CD4-positive, alpha-beta T cell treated with Interleukin-10 for 1 hour (primary cell): ENCODE measurements around the gene BIK.
"Not testable (repeated sequence)": the region's sequence is repeated elsewhere in the genome, so short reads cannot be mapped to it uniquely, and the experiment has no call there.

ENCODE experiments used
- DNase-seq: peaks from one replicate; pipeline ENCODE4 v3.0.0-alpha.2; 2020

Gene BIK, protein sequence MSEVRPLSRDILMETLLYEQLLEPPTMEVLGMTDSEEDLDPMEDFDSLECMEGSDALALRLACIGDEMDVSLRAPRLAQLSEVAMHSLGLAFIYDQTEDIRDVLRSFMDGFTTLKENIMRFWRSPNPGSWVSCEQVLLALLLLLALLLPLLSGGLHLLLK

DNA sequence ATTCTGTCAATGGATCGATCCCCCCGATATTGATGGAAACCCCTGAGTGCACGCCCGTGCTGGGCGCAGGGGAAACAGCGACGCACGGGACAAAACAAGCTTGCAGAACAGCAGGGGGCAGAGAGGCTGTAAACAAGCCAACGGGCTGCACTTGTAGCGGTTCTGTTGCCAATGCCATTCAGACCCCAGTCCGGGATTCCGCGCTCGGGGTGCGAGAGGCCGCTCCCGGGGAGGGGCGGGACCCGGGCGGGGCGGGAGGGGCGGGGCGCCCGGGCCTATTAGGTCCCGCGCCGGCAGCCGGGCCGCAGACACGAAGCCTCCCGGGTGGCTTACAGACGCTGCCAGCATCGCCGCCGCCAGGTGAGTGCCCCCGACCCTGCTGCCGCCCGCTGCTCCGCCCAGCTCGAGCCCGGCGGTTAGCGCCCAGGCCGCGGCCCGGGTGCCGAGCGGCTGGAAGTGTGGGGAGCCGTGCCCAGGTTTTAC is at the start of gene BIK:
TSS of gene BIK (plus strand) at position 307 of the 483 bp plus-strand sequence. CDS start 13,273 bp downstream, outside the sequence.
- DNase-seq = peak; percentile 50

DNA sequence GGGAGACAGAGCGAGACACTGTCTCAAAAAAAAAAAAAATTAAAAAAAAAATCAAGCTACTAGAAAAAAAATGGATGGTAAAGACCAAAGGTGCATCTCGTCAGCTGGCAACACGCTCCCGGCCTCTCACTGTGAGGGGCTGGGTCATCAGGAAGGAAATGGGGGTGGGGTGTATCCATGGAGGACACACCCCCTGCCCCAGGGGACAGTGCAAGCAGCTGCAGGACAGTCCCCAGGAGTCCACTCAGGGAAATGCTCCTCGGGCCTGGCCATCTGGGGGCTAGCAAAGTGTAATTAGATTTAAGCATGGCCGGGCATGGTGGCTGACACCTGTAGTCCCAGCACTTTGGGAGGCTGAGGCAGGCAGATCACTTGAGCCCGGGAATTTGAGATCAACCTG is 44.4 kb upstream of the BIK start:
- DNase-seq = no peak

DNA sequence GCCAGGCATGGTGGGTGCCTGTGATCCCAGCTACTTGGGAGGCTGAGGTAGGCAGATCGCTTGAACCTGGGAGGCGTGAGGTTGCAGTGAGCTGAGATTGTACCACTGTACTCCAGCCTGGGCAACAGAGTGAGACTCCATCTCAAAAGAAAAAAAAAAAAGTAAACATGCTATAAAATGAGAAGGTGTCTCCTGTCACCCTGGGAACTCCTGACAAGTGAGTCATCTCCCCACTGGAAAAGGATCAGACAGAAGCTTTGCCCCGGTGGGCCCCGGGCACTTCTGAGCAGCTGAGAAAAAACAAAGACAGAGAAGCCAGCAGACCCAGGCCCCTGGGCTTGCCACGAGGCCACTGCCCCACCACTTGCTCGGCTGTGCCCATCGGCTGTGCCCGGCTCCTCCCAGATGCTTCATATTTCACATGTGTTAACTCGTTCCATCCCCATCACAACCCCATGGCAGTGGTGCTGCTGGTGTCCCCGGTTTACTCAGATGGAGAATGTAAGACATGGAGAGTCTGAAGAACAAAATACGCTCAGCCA is 43.6 kb upstream of the BIK start:
- no peak for DNase-seq

DNA sequence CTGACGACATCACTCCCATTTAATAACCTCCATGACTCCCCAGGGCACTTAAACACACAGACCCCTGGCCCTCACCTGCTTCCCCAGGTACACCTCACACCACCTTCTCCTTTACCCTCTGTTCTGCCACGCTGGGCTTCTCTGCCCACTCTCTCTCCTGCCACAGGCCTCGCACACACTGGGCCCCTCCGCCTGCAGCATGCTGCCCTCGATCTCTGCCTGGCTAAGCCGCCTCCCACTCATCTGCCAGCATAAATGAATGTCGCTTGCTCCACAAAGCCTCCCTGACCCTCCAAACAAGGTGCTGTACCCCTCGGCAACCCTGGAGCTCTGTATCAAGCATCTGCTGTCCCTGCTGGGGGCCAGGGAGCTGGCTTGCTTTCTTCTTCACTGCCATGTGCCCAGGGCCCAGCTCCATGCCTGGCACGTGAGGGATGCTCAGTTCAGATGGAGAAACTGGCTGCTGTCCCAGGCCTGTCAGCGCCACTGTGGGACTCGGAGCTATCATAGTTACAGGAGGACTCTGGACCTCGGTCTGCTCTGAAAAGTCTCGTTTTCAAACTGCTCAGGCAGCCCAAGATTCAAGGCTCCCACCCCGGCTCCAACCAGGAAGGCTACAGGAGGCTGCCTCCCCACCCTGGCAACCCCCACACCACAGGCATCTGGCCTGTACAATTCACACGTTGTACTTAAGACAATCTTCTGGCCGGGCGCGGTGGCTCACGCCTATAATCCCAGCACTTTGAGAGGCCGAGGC is 33.3 kb upstream of the BIK start:
- no peak for DNase-seq

DNA sequence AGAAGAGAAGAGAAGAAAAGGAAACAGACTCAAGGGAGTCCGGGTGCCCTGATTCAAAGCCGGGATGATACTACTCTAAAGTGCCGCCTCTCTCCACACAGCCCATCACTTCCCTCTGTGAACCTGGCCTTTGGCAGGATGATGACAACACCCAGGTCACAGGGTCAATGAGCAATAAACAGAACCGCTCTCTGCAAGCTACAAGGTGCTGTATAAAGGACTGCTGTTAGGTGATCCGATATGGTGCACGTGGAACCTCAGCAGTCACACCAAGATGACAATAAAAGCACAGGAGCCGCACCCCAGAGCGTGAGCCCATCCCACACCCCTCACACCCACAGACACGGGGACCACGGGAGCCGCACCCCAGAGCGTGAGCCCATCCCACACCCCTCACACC is 32.0 kb upstream of the BIK start:
- DNase-seq = no peak

DNA sequence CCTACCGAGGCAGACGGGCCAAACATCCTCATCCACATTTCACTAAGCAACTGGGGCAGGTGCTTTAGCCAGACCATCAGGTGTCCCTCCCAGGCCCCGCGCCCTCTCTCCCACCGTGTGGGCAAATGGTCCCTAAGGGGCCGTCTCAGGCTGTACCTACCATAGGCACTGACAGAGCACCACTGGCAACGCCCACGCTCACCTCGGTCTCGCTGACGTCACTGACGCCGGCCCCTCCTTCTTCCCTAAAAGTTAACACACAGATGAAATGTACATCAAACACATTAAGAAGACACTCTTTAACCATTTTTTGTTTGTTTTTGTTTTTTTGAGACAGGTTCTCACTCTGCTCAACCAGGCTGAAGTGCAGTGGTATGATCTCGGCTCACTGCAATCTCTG is 30.8 kb upstream of the BIK start:
- DNase-seq = no peak

DNA sequence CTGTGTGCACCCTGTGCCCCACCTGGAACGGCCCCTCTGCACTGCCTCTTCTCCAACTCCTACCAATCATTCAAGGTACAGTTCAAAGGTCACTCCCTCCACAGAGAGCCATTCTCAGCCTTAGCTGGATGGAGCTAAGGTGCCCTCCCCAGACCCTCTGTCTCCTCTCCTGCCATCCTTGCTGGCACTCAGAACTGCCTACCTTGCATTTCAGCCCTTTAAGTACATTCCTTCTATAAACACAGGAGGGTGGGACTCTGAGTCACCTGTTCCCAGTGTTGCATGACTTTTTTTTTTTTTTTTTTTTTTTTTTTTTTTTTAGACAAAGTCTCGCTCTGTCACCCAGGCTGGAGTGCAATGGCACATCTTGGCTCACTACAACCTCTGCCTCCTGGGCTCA is 29.9 kb upstream of the BIK start:
- no peak for DNase-seq

DNA sequence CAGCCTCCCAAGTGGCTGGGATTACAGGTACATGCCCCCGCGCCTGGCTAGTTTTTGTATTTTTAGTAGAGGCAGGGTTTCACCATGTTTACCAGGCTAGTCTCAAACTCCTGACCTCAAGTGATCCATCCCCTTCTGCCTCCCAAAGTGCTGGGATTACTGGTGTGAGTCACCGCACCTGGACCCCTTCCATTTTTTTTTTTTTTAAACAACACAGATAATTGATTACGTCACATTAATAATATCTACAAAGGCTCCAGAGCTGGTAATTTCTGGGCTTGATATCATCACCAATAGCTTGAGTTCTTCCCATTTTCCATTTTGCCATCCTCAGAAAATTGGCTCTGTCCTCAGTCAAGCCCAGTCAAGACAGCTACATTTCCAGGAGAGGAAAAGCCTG is 28.6 kb upstream of the BIK start:
- no peak for DNase-seq

DNA sequence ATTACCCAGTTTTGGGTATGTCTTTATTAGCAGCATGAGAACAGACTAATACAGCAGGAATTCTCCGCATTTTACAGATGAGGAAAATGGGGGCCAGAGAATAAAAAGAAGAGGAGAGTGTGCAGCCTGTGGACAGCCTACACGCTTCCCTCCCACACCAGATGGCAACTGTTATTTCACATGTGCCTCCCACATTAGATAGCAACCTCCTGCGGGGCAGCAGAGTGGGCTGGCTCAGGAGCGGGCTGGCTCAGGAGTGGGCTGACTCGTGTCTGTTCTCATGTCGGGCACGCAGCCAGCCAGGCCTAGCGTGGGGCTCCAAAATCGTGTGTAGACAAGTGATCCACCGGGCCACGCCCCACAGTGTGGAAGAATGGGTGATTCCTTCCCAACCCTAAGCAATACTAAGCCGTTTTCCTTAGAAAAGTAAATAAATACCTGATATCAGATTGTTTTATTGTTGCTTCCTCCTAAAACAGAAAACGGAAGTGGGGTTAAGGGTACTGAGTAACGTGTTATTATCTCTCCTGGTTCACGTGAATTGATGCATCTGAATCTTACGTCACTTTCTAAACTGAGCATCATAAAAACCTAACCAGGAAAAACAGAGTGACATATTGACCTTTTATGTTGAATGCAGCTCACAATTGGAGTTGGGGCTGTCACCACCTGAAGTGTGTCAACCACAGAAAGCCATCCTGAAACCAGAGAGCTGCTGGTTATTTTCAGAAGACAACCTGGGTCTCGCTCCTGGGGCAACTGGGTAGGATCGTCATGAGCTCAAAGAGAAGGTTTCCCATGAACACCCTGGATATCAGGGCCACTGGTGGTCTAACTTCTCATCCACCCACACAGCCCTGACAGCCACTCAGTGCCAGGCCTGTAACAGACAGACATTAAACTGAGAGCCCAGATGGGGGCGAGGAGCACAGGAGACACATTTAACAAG is 24.6 kb upstream of the BIK start:
- peak; percentile 38 for DNase-seq

DNA sequence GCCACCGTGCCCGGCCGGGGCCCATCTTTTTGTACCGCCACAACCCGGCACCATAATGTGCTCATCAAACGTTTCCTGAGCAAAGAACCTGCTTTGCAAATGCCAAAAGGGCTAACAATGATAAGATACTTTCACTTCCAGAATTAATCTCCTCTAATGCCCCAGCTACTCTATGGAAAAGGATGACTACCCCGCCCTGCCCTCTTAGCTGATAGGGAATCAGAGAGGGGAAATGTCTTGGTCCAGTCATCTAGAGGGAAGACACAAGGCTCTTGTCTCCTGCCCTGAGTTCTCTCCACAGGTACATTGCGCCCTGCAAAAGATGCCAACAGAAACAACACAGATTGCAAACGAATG is 21.9 kb upstream of the BIK start:
- no peak for DNase-seq

DNA sequence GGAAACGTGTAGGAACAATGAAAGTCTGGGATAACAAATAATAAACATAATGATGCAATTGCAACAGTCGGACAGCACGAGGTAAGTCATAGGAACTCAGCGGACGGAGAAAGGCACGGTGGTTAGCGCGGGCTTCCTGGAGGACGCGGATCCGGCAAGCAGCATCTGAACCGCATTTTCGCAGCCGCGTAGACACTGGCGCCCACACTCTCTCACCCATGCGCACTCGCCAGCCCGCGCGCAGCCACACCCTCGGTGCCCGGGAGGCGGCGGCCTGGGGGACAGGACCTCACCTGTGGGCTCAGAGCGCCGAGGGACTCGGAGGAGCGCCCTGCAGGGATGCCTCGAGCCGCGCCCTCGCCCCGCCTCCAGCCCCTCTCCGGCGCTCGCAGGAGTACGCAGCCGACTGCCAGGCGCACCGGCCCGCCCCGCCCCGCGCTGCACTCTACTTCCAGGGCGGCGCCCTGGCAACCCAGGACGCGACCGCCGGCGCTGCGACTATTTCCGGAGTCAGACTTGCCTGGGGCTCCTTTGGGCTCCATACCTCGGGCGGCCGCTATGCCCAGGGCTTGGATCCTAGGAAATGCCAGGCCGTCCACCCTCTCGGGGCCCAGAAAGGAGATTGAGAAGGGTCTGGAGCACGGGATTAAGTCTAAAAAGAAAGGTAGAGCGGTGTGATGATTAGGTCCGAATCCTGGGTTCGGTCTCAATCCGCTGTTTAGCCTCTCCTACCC is 21.4 kb upstream of the BIK start, which contains the start of gene TTLL1:
TSS of gene TTLL1 (minus strand) at position 408 of the 734 bp plus-strand sequence. CDS start 13,805 bp downstream, outside the sequence.
- DNase-seq = peak; percentile 88

DNA sequence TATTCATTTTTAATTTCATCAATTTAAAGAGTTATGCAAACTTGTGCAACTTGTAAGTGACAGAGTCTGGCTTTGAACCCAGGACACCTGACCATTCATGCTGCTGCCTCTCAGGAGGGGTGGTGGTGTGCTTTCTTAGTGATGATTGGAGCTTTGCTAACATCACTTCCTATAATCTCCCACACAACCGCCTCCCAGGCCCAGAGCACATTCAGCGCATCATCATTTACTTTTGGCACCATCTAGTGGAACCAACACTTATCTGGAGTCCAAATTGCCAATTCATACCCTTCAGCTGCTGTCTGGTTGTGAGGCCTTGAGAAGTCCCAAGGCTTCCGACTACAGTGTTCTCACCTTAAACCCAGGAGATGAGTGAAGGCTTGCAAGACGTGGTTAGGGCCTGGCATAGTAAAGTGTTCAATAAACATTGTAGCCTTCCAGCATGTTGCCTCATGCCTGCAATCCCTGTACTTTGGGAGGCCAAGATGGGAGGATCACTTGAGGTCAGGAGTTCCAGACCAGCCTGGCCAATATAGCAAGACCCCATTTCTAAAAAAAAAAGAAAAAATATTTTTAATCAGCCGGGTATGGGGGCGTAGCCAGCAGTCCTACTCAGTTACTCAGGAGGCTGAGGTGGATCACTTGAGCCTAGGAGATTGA is 20.3 kb upstream of the BIK start:
- DNase-seq = peak; percentile 58

DNA sequence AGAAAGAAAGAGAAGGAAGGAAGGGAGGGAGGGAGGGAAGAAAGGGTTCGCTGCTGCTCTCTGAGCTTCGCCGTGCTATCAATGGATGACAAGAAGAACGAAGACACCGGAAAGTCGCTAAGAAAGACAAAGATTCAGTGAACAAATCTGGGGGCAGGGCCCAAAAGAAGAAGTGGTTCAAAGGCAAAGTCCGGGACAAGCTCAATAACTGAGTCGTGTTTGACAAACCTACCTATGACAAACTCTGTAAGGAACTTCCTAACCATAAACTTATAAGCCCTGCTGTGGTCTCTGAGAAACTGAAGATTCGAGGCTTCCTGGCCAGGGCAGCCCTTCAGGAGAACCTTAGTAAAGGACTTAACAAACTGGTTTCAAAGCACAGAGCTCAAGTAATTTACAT is 18.5 kb upstream of the BIK start:
- no peak for DNase-seq

DNA sequence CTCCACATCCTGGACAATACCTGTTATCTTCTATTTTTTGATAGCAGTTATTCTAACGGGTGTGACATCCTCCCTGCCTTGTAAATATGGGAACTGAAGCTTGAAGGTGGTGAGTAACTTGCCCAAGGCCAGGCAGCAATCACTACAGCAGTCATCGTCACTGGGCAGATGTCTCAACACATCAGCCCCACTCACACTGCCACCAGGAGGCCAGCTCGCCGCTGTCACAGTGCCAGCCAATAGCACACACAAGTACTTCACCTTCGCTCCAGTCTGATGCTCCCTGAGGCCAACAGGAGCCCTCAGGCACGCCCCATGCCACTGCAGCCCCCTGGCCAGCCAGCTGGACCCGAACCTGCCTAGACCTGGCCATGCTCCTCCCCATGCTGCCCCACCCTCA is 16.5 kb upstream of the BIK start:
- no peak for DNase-seq

DNA sequence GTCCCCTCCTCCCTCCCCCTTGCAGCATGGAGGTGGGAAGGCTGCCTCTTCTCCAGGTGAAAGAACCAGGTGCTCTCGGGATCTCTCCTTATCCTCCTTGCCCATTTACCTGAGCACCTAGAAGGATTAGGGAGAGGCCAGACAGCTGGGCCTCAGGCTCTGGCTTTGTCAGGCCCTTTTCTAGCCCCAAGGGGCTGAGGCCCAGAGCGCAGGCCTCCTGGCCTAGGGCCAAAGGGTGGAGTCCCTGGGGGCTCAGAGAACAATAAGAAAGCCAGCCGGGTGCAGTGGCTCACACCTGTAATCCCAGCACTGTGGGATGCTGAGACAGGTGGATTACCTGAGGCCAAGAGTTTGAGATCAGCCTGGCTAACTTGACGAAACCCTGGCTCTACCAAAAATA is 16.0 kb upstream of the BIK start:
- no peak for DNase-seq

DNA sequence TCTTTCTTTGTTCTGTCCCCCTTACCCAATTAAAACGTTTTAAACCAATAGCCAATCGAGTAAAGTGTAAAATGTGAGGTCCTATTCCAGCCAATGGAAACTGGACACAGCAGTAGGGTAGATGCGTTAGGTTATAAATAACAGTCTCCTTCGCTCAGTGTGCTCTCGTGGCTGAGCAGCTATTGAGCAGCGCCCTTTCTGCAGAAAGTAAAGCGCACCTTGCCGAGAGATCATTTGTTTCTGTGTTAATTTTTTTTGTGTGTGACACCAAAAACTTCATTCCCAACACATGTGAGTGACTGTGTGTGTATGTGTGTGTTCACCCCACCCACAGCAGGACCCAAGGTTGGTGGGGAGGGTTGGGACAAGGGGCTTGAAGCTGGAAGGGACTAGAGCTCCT is 14.1 kb upstream of the BIK start:
- DNase-seq = no peak

DNA sequence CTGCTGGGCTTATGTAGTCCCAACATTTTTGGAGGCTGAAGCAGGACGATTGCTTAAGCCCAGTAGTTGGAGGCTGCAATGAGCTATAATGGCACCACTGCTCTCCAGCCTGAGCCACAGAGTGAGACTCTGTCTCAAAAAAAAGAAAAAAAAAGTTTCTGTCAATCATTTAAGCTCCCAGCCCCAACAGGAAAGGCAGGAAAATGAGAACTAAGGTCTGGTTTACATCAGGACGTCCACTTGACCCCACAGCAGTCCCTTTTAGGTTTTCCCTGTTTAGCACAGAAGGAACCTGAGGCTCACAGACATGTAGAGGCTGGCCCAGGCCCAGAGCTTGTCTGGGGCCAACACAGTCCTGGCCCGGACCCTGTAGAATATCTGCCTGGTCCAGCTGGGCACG is 12.2 kb upstream of the BIK start:
- no peak for DNase-seq

DNA sequence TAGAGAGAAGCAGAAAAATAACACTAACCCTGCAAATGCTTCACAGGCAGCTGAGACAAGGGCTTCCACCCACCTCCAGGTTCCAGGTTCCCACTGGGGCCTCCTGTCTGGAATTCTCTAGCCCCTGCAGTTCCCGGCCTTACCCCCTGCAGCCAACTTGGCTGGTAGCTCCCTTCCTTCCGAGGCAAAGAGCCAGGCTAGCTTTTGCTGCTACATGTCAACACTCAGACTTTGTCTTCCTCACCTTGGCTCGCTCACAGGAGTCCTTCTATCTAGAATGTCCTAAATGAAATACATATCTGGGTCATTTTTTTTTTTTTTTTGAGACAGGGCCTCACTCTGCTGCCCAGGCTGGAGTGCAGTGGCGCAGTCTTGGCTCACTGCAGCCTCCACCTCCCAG is 11.5 kb upstream of the BIK start:
- no peak for DNase-seq

DNA sequence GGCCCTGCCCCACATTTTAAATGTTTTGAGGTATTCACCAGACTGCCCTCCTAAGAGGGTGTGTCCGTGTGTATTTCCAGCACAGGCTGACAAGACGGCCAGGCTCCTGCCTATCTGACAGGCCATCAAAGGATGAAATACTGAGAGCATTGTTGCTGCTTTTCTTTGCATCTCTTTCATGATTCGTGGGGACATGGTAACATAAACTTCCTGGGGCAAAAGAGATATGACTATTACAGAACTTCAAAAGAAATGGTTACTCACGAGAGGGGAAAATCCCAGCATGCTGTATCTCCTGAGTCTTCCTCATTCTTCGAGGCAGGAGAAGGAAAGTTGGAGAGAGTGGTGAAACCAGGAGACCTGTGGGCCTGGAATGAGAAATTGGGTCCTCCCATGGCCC is 10.3 kb upstream of the BIK start:
- DNase-seq = no peak

DNA sequence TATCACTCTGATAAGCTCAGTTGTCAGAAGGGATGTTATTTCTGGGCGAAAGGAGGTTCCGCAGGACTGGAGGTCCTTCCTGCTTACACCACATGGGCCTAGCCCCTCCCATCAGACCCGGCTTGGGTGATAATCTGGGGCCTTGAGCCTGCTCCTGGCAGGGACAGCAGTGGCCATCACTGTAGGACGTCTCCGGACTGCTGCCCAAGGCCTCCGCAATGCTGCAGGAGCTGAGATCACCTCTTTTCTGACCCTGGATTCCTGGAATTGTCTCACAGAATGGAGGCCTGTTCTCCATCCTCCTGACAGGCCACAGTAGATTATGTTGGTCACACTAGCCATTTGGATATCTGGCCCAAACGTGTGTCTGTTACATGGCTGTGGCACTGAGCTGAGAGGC is 9.2 kb upstream of the BIK start:
- no peak for DNase-seq

DNA sequence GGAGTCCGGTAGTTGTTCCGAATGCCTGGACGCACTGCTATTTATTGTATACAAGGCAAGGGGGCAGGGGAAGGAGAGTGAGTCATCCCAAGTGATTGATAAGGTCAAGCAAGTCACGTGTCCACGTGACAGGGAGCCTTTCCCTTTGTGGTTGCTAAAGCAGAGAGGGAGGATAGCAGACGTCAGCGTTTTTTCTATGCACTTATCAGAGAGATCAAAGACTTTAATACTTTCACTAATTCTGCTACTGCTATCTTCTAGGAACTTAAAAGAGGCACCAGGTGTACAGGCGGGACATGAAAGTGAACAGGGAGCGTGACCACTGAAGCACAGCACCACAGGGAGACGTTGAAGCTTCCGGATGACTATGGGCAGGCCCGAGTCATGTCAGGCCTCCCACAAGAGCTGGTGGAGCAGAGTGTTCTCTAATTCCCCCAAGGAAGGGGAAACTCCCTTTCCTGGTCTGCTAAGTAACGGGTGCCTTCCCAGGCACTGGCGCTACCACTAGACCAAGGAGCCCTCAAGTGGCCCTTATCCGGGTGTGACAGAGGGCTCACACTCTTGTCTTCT is 6.4 kb upstream of the BIK start:
- DNase-seq = not testable (repeated sequence)

DNA sequence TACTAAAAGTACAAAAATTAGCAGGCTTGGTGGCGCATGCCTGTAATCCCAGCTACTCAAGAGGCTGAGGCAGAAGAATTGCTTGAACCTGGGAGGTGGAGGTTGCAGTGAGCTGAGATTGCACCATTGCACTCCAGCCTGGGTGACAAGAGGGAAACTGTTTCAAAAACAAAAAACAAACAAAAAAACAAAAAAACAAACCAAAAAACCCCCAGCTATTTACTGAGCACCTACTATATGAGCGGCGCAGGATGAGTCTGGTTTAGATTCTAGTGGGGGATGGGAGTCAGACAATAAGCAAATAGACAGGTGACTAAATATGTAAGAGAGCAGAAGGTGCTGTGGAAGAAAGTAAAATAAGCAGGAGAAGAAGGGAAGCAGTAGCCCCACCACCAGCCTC is 5.6 kb upstream of the BIK start:
- DNase-seq = not testable (repeated sequence)
